ENCODE measurements around the gene SEMA4D. TPM values are rescaled to one million over a fixed set of nuclear protein-coding genes. Genes with fewer than 3 reads are reported as not detected.
A peak's percentile ranks its signal among the peaks of the same experiment; 100 is the strongest.

SEMA4D gene
- total RNA-seq, 3 donors from 2014 or later = 20.9 to 26.9 (median 23.1) TPM

- intact Hi-C loops (cut with DNase I, micrococcal nuclease) = no loop called here
- no peak overlapping the region for H3K4me3 ChIP-seq
- H3K9me3 ChIP-seq = no peaks in the 10 kb centered on the region
- no peak for TF ChIP-seq CTCF (IDR thresholded peaks at IDR 0.05)
- H3K4me1 ChIP-seq (ENCODE audit: low read depth) = peaks cover 4% of the 10 kb centered on the region
- H3K36me3 ChIP-seq (ENCODE audit: low read depth) = no peaks in the 10 kb centered on the region
- no peak for ATAC-seq
- DNase-seq = no peak
Observed at GRCh38 chr9:89377411-89377810, 120.5 kb downstream of the SEMA4D start.

- Histone ChIP-seq H3K36me3 (ENCODE audit: low read depth) (no peaks in the 10 kb centered on the region), H3K9me3 (no peaks in the 10 kb centered on the region), H3K4me3 (no peak overlapping the region), H3K4me1 (ENCODE audit: low read depth) (peaks cover 4% of the 10 kb centered on the region)
- no peak for TF ChIP-seq CTCF (IDR thresholded peaks at IDR 0.05)
- DNase-seq (no peak), ATAC-seq (no peak)
- intact Hi-C loops (cut with DNase I, micrococcal nuclease) = no loop called here
Observed at GRCh38 chr9:89376741-89377351, 121.1 kb downstream of the SEMA4D start.

- no peak for ATAC-seq
- H3K9me3 ChIP-seq = no peaks in the 10 kb centered on the region
- no peak overlapping the region for H3K4me3 ChIP-seq
- H3K36me3 ChIP-seq (ENCODE audit: low read depth) = no peaks in the 10 kb centered on the region
- intact Hi-C loops (cut with DNase I, micrococcal nuclease) = no loop called here
- TF ChIP-seq CTCF (IDR thresholded peaks at IDR 0.05) = no peak
- H3K4me1 ChIP-seq (ENCODE audit: low read depth) = peaks cover 4% of the 10 kb centered on the region
- DNase-seq = no peak
Observed at GRCh38 chr9:89376286-89376685, 121.6 kb downstream of the SEMA4D start.

GRCh38 chr9:89375191-89375760 is 122.6 kb downstream of the SEMA4D start:
- intact Hi-C loops (cut with DNase I, micrococcal nuclease) = no loop called here
- ATAC-seq (peak; percentile 47), DNase-seq (peak in 1 of 3 donors; percentile 29)
- Histone ChIP-seq H3K9me3 (no peaks in the 10 kb centered on the region), H3K4me1 (ENCODE audit: low read depth) (peaks cover 4% of the 10 kb centered on the region), H3K4me3 (no peak overlapping the region), H3K36me3 (ENCODE audit: low read depth) (no peaks in the 10 kb centered on the region)
- no peak for TF ChIP-seq CTCF (IDR thresholded peaks at IDR 0.05)

GRCh38 chr9:89374176-89374575 is 123.7 kb downstream of the SEMA4D start:
- H3K4me3 ChIP-seq = no peak overlapping the region
- ATAC-seq (no peak), DNase-seq (no peak)
- H3K4me1 ChIP-seq (ENCODE audit: low read depth) = peaks cover 4% of the 10 kb centered on the region
- no peaks in the 10 kb centered on the region for H3K36me3 ChIP-seq (ENCODE audit: low read depth)
- intact Hi-C loops (cut with DNase I, micrococcal nuclease) = no loop called here
- TF ChIP-seq CTCF (IDR thresholded peaks at IDR 0.05) = no peak
- no peaks in the 10 kb centered on the region for H3K9me3 ChIP-seq

Data from mucosa of descending colon (tissue), 3 donors.